HepG2 (cell line): ENCODE data around the gene CYP4F12.

Source experiments
- BRCA1 ChIP-seq: sonication (generic); formaldehyde crosslinking; IDR thresholded peaks from 2 replicates; pipeline ENCODE4 v1.4.0; 2020; ENCODE audit warnings: missing genetic modification reagents
- CEBPB ChIP-seq: IDR thresholded peaks from 2 replicates; pipeline ENCODE4 v1.6.1; 2011; ENCODE audit warnings: low read depth, low read length, improper control_type of control experiment, borderline replicate concordance
- CTCF ChIP-seq: sonication (generic); formaldehyde crosslinking; IDR thresholded peaks from 2 replicates; pipeline ENCODE4 v1.5.0; 2020; ENCODE audit warnings: mild to moderate bottlenecking, missing genetic modification reagents, moderate library complexity
- FOXA1 ChIP-seq, 2 experiments: fragments of 450-650 bp in 1 of 2; sonication (generic) in 1 of 2; formaldehyde crosslinking in 1 of 2; IDR thresholded peaks; 2 replicates each; pipeline versions ENCODE4 v1.4.0 to v1.6.1; 2016 to 2020; ENCODE audit warnings: missing genetic modification reagents in 1 of 2
- FUBP1 ChIP-seq: sonication (generic); formaldehyde crosslinking; IDR thresholded peaks from 2 replicates; pipeline ENCODE4 v1.5.1; 2020; ENCODE audit warnings: missing genetic modification reagents, mild to moderate bottlenecking, borderline replicate concordance
- MXI1 ChIP-seq: IDR thresholded peaks from 3 replicates; pipeline ENCODE4 v1.6.1; 2012; ENCODE audit warnings: low read depth, low read length, inconsistent platforms, borderline replicate concordance
- YY1 ChIP-seq: IDR thresholded peaks from 2 replicates; pipeline ENCODE4 v1.6.1; 2011; ENCODE audit warnings: low read length, low read depth, moderate library complexity, mild to moderate bottlenecking; ENCODE audit not compliant: insufficient read depth, insufficient replicate concordance
- ZNF335 ChIP-seq: sonication (generic); formaldehyde crosslinking; IDR thresholded peaks from 2 replicates; pipeline ENCODE4 v1.4.0; 2020; ENCODE audit warnings: missing genetic modification reagents
- ZNF543 ChIP-seq: sonication (generic); formaldehyde crosslinking; IDR thresholded peaks from 2 replicates; pipeline ENCODE4 v1.4.0; 2020; ENCODE audit warnings: mild to moderate bottlenecking, missing genetic modification reagents
- ZNF773 ChIP-seq: sonication (generic); formaldehyde crosslinking; IDR thresholded peaks from 2 replicates; pipeline ENCODE4 v1.4.0; 2020; ENCODE audit warnings: missing genetic modification reagents, borderline replicate concordance

- TF ChIP-seq YY1 (no peak), CTCF (CRISPR knock-in tag) (no peak), CEBPB (no peak), MXI1 (no peak), FUBP1 (no peak), BRCA1 (CRISPR knock-in tag) (no peak), ZNF773 (CRISPR knock-in tag) (no peak), ZNF335 (CRISPR knock-in tag) (no peak), ZNF543 (CRISPR knock-in tag) (no peak), FOXA1 (IDR thresholded peaks at IDR 0.05) (no peak), FOXA1 (CRISPR knock-in tag; IDR thresholded peaks at IDR 0.05) (no peak)
Observed at GRCh38 chr19:15715642-15716041, 42.8 kb downstream of the CYP4F12 start.
